ENCODE results near the gene VMP1. TPM values are rescaled to one million over a fixed set of nuclear protein-coding genes. Genes with fewer than 3 reads are reported as not detected.

Gene VMP1
- total and polyA plus RNA-seq, 2 of the 13 experiments (the other 11 are each of a cell fraction or from before 2014, with no cell fraction given), result 186 to 271 TPM

- TF ChIP-seq BRD4 (CRISPR knock-in tag; IDR thresholded peaks at IDR 0.05), result no peak
- no peak for TF ChIP-seq RBM22 (optimal IDR thresholded peaks at IDR 0.05; ENCODE audit: low read length)
- TF ChIP-seq CBFB (CRISPR knock-in tag; IDR thresholded peaks at IDR 0.05), result no peak
- TF ChIP-seq GABPB1 (CRISPR knock-in tag; IDR thresholded peaks at IDR 0.05), result no peak
- TF ChIP-seq CENPX (CRISPR knock-in tag; IDR thresholded peaks at IDR 0.05), result no peak
- peak; percentile 11; the same call in 1 of the 2 replicates for TF ChIP-seq ZNF280D (CRISPR knock-in tag; IDR thresholded peaks at IDR 0.05)
- TF ChIP-seq MAX (IDR thresholded peaks at IDR 0.05), result no peak; the same call in 1 of the 2 replicates
- 0 out of 2 replicates have a peak, but pooled peaks have one; percentile 38 for TF ChIP-seq RELA (CRISPR knock-in tag; IDR thresholded peaks at IDR 0.05)
- TF ChIP-seq PRDM15 (CRISPR knock-in tag; IDR thresholded peaks at IDR 0.05), result no peak
- peak; percentile 87 for TF ChIP-seq CEBPG (CRISPR knock-in tag; IDR thresholded peaks at IDR 0.05)
- no peak; the same call in none of the 2 replicates for TF ChIP-seq PHF8 (CRISPR knock-in tag; IDR thresholded peaks at IDR 0.05)
- peak; percentile 70; the same call in 1 of the 2 replicates for TF ChIP-seq MIER3 (CRISPR knock-in tag; IDR thresholded peaks at IDR 0.05; ENCODE audit: borderline replicate concordance)
- no peak; the same call in 1 of the 2 replicates for TF ChIP-seq RFX3 (CRISPR knock-in tag; IDR thresholded peaks at IDR 0.05)
- TF ChIP-seq ZNF142 (CRISPR knock-in tag; IDR thresholded peaks at IDR 0.05), result no peak; the same call in none of the 2 replicates
- peak; percentile 80; the same call in 1 of the 2 replicates for TF ChIP-seq STAT5B (CRISPR knock-in tag; IDR thresholded peaks at IDR 0.05)
- TF ChIP-seq ZFP37 (CRISPR knock-in tag; IDR thresholded peaks at IDR 0.05; ENCODE audit: borderline replicate concordance), result peak; percentile 18; the same call in 1 of the 2 replicates
- TF ChIP-seq MAFK (conservative IDR thresholded peaks at IDR 0.05 in 1 of 2, IDR thresholded peaks at IDR 0.05 in 1 of 2; ENCODE audit: low read length in 2 of 2), result 0 out of 4 replicates have a peak, but pooled peaks have one; percentile 0 to 36
Observed at GRCh38 chr17:59837308-59838051, 130.0 kb downstream of the VMP1 start (continued).
